Right cardiac atrium (tissue), 5 donors: ENCODE measurements around the gene OR51E2. TPM values are rescaled to one million over a fixed set of nuclear protein-coding genes. Genes with fewer than 3 reads are reported as not detected.

ENCODE experiments used
- ATAC-seq, 2 donors: fragments of 200-7000 bp; cut with Tn5 transposase; one replicate each; pipeline versions ENCODE4 v1.8.0 to v1.9.1; 2020; ENCODE audit warnings: moderate library complexity in 2 of 2, mild to moderate bottlenecking in 1 of 2
- DNase-seq, 3 donors: peaks; one replicate each; pipeline ENCODE4 v3.0.0-alpha.2; 2020
- H3K27ac ChIP-seq: one replicate; pipeline ENCODE4 v1.5.1; 2013; ENCODE audit warnings: mild to moderate bottlenecking, low read length, control low read depth, moderate library complexity
- H3K27me3 ChIP-seq: one replicate; pipeline ENCODE4 v1.6.1; 2013; ENCODE audit not compliant: control insufficient read depth, insufficient read depth
- H3K4me1 ChIP-seq: one replicate; pipeline ENCODE4 v1.6.1; 2013; ENCODE audit warnings: low read length; ENCODE audit not compliant: control insufficient read depth, insufficient read depth
- H3K4me3 ChIP-seq: one replicate; pipeline ENCODE4 v1.5.1; 2013; ENCODE audit warnings: low read length, control low read depth
- H3K9me3 ChIP-seq: one replicate; pipeline ENCODE4 v1.6.1; 2013; ENCODE audit warnings: low read length; ENCODE audit not compliant: control insufficient read depth
- WGBS: extraction: QIAGEN DNeasy Blood & Tissue Kit; methylation state at CpG from one replicate; pipeline ENCODE4 v1.1.7; 2013; 5-methylcytosine and 5-hydroxymethylcytosine counted together
- intact Hi-C, 4 donors: fragments of 100-400 bp; cut with DNase I; formaldehyde crosslinking; loops; one replicate each; pipeline versions ENCODE4 v1.11.0 to v1.14.0; 2022 to 2023
- polyA plus RNA-seq: library from polyadenylated mRNA; stranded (reverse); fragments of 200-250 nt; gene quantifications from one replicate; pipeline ENCODE4 v1.2.3, GENCODE V29; 2013
- total RNA-seq, 4 donors: library from RNA; stranded (reverse); fragmentation: NEBNext Ultra II Directional; extraction: Animal tissue kit (Norgen Biotek cat#: 25700); gene quantifications; one replicate each; pipeline ENCODE4 v1.2.1, GENCODE V29; 2021
- donor health status: healthy with polysubstance abuse.
- donor health status: DM: no; HTN: yes; CAD: no.
- donor health status: DM: no; HTN: no; CAD: no.
- donor health status: DM: no; HTN: yes; CAD: no; lungs with severe emphysema.
- donor health status: DM: yes; HTN: yes; CAD: no.

OR51E2 gene
- total and polyA plus RNA-seq, 5 donors, result 0.05 TPM; not detected in 4

- no peak for ATAC-seq
- WGBS, result 33% methylated on average over 1 of the region's 1 CpG
- intact Hi-C loops, result no loop called here
- Histone ChIP-seq H3K9me3 (no peaks in the 10 kb centered on the region), H3K4me3 (no peak overlapping the region), H3K27ac (no peak overlapping the region), H3K4me1 (no peaks in the 10 kb centered on the region), H3K27me3 (no peaks in the 10 kb centered on the region)
- DNase-seq, result no peak
These were observed 2.2 kb downstream of the OR51E2 start for GRCh38 chr11:4695442-4695841.

- no peak for ATAC-seq
- Histone ChIP-seq H3K4me3 (no peak overlapping the region), H3K4me1 (no peaks in the 10 kb centered on the region), H3K27ac (no peak overlapping the region), H3K27me3 (no peaks in the 10 kb centered on the region), H3K9me3 (no peaks in the 10 kb centered on the region)
- DNase-seq, result no peak
- intact Hi-C loops, result no loop called here
- 76% methylated on average over 3 of the region's 3 CpGs for WGBS
These were observed 12.9 kb downstream of the OR51E2 start for GRCh38 chr11:4684631-4685285.

- ATAC-seq, result no peak
These were observed 14.8 kb downstream of the OR51E2 start for GRCh38 chr11:4682623-4683419.

GRCh38 chr11:4680341-4680740, 17.3 kb downstream of the OR51E2 start:
- no peaks in the 10 kb centered on the region for H3K27me3 ChIP-seq
- no peak for DNase-seq
- ATAC-seq, result no peak
- H3K4me3 ChIP-seq, result no peak overlapping the region
- WGBS, result 45% methylated on average over 3 of the region's 3 CpGs
- intact Hi-C loops, result no loop called here
- no peaks in the 10 kb centered on the region for H3K4me1 ChIP-seq
- no peaks in the 10 kb centered on the region for H3K9me3 ChIP-seq
- H3K27ac ChIP-seq, result no peak overlapping the region

More at GRCh38 chr11:4682623-4683419, 14.8 kb downstream of the OR51E2 start:
- Histone ChIP-seq H3K27me3 (no peaks in the 10 kb centered on the region), H3K9me3 (no peaks in the 10 kb centered on the region), H3K4me1 (no peaks in the 10 kb centered on the region), H3K4me3 (no peak overlapping the region), H3K27ac (no peak overlapping the region)
- 77% methylated on average over 2 of the region's 2 CpGs for WGBS
- intact Hi-C loops, result no loop called here
- no peak for DNase-seq

- ATAC-seq (no peak), DNase-seq (no peak)
- Histone ChIP-seq H3K27ac (no peak overlapping the region), H3K27me3 (no peaks in the 10 kb centered on the region), H3K4me1 (no peaks in the 10 kb centered on the region), H3K9me3 (no peaks in the 10 kb centered on the region), H3K4me3 (no peak overlapping the region)
- WGBS, result 87% methylated on average over 2 of the region's 2 CpGs
- intact Hi-C loops, result no loop called here
These were observed 19.7 kb downstream of the OR51E2 start for GRCh38 chr11:4677948-4678347.

- intact Hi-C loops, result no loop called here
- H3K4me3 ChIP-seq, result no peak overlapping the region
These were observed 23.9 kb downstream of the OR51E2 start for GRCh38 chr11:4673781-4674180.

GRCh38 chr11:4672470-4672869, 25.2 kb downstream of the OR51E2 start:
- no peaks in the 10 kb centered on the region for H3K27me3 ChIP-seq
- 37% methylated on average over 3 of the region's 3 CpGs for WGBS
- DNase-seq, result no peak
- intact Hi-C loops, result no loop called here
- no peak for ATAC-seq
- no peaks in the 10 kb centered on the region for H3K9me3 ChIP-seq
- no peaks in the 10 kb centered on the region for H3K4me1 ChIP-seq
- H3K27ac ChIP-seq, result no peak overlapping the region
- H3K4me3 ChIP-seq, result no peak overlapping the region

More at GRCh38 chr11:4673781-4674180, 23.9 kb downstream of the OR51E2 start:
- ATAC-seq, result no peak
- Histone ChIP-seq H3K9me3 (no peaks in the 10 kb centered on the region), H3K27ac (no peak overlapping the region), H3K4me1 (no peaks in the 10 kb centered on the region), H3K27me3 (no peaks in the 10 kb centered on the region)
- DNase-seq, result no peak
- WGBS, result 65% methylated on average over 2 of the region's 2 CpGs

GRCh38 chr11:4671741-4672140, 25.9 kb downstream of the OR51E2 start:
- Histone ChIP-seq H3K9me3 (no peaks in the 10 kb centered on the region), H3K4me3 (no peak overlapping the region), H3K27me3 (no peaks in the 10 kb centered on the region), H3K4me1 (no peaks in the 10 kb centered on the region), H3K27ac (no peak overlapping the region)
- intact Hi-C loops, result no loop called here
- DNase-seq (no peak), ATAC-seq (no peak)
- WGBS, result 65% methylated on average over 2 of the region's 2 CpGs

GRCh38 chr11:4665424-4665823, 32.2 kb downstream of the OR51E2 start:
- H3K27ac ChIP-seq, result no peak overlapping the region
- H3K4me3 ChIP-seq, result no peak overlapping the region
- no peaks in the 10 kb centered on the region for H3K4me1 ChIP-seq
- 73% methylated on average over 2 of the region's 2 CpGs for WGBS
- no peaks in the 10 kb centered on the region for H3K27me3 ChIP-seq
- DNase-seq, result no peak
- no peaks in the 10 kb centered on the region for H3K9me3 ChIP-seq
- ATAC-seq, result no peak
- intact Hi-C loops, result no loop called here

- DNase-seq, result no peak
- no peak overlapping the region for H3K27ac ChIP-seq
- 81% methylated on average over 3 of the region's 3 CpGs for WGBS
- intact Hi-C loops, result no loop called here
- no peak overlapping the region for H3K4me3 ChIP-seq
- ATAC-seq, result no peak
- no peaks in the 10 kb centered on the region for H3K9me3 ChIP-seq
- H3K27me3 ChIP-seq, result no peaks in the 10 kb centered on the region
- no peaks in the 10 kb centered on the region for H3K4me1 ChIP-seq
These were observed 32.9 kb downstream of the OR51E2 start for GRCh38 chr11:4664786-4665185.

- DNase-seq (no peak), ATAC-seq (no peak)
- Histone ChIP-seq H3K9me3 (no peaks in the 10 kb centered on the region), H3K27me3 (no peaks in the 10 kb centered on the region), H3K27ac (no peak overlapping the region), H3K4me3 (no peak overlapping the region), H3K4me1 (no peaks in the 10 kb centered on the region)
- 78% methylated on average over 3 of the region's 3 CpGs for WGBS
- intact Hi-C loops, result no loop called here
These were observed 33.5 kb downstream of the OR51E2 start for GRCh38 chr11:4664183-4664582.
